ENCODE data around the gene LSM7. TPM values are rescaled to one million over a fixed set of nuclear protein-coding genes. Genes with fewer than 3 reads are reported as not detected.

Gene LSM7
- total and polyA plus RNA-seq, 2 experiments from 2014 or later, result 299 to 409 TPM

GRCh38 chr19:2317300-2317699, 11.1 kb downstream of the LSM7 start:
- Mint-ChIP-seq H3K9me3 (peaks cover 6% of the 10 kb centered on the region; the same call in 1 of the 3 replicates), H3K4me3 (no peak overlapping the region), H3K27me3 (ENCODE audit: insufficient read depth, low read depth, poor library complexity) (peaks cover 4% of the 10 kb centered on the region), H3K4me1 (no peaks in the 10 kb centered on the region; the same call in 2 of the 3 replicates), H3K36me3 (ENCODE audit: low read depth) (no peaks in the 10 kb centered on the region), H3K27ac (no peak overlapping the region)
- H3K4me2 ChIP-seq, result no peak overlapping the region
- no peaks in the 10 kb centered on the region for H3K4me1 ChIP-seq (ENCODE audit: insufficient read depth)
- H3F3A ChIP-seq (replicated peaks; ENCODE audit: low read depth), result no peaks in the 10 kb centered on the region
- DNase-seq (ENCODE audit: low spot score) (no peak), ATAC-seq (no peak)
- H3K27me3 ChIP-seq (ENCODE audit: insufficient read depth), result no peaks in the 10 kb centered on the region
- H3K27ac ChIP-seq (ENCODE audit: low read depth), result no peak overlapping the region
- no peak overlapping the region for H3K4me3 ChIP-seq
- no peaks in the 10 kb centered on the region for H3K36me3 ChIP-seq (ENCODE audit: insufficient read depth)
- H3K79me2 ChIP-seq (replicated peaks; ENCODE audit: insufficient read depth), result no peaks in the 10 kb centered on the region
- H3K9me2 ChIP-seq (ENCODE audit: insufficient read depth), result no peaks in the 10 kb centered on the region
- H2AFZ ChIP-seq, result no peak overlapping the region
- H4K20me1 ChIP-seq (replicated peaks; ENCODE audit: insufficient read depth), result no peaks in the 10 kb centered on the region
- TF ChIP-seq, protein P1, sequence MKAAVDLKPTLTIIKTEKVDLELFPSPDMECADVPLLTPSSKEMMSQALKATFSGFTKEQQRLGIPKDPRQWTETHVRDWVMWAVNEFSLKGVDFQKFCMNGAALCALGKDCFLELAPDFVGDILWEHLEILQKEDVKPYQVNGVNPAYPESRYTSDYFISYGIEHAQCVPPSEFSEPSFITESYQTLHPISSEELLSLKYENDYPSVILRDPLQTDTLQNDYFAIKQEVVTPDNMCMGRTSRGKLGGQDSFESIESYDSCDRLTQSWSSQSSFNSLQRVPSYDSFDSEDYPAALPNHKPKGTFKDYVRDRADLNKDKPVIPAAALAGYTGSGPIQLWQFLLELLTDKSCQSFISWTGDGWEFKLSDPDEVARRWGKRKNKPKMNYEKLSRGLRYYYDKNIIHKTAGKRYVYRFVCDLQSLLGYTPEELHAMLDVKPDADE (IDR thresholded peaks at IDR 0.05), result no peak
- no peak for TF ChIP-seq POLR2AphosphoS5 (IDR thresholded peaks at IDR 0.05; ENCODE audit: low read depth)
- no peak for TF ChIP-seq EZH2phosphoT487 (IDR thresholded peaks at IDR 0.05; ENCODE audit: unreplicated experiment)
- no peak for TF ChIP-seq EZH2 (IDR thresholded peaks at IDR 0.05; ENCODE audit: low read depth, unreplicated experiment)
- no peak for TF ChIP-seq STAT1 (IDR thresholded peaks at IDR 0.05; ENCODE audit: unreplicated experiment)
- no peak for TF ChIP-seq ZNF114 (CRISPR knock-in tag; IDR thresholded peaks at IDR 0.05)
- TF ChIP-seq, protein P2, sequence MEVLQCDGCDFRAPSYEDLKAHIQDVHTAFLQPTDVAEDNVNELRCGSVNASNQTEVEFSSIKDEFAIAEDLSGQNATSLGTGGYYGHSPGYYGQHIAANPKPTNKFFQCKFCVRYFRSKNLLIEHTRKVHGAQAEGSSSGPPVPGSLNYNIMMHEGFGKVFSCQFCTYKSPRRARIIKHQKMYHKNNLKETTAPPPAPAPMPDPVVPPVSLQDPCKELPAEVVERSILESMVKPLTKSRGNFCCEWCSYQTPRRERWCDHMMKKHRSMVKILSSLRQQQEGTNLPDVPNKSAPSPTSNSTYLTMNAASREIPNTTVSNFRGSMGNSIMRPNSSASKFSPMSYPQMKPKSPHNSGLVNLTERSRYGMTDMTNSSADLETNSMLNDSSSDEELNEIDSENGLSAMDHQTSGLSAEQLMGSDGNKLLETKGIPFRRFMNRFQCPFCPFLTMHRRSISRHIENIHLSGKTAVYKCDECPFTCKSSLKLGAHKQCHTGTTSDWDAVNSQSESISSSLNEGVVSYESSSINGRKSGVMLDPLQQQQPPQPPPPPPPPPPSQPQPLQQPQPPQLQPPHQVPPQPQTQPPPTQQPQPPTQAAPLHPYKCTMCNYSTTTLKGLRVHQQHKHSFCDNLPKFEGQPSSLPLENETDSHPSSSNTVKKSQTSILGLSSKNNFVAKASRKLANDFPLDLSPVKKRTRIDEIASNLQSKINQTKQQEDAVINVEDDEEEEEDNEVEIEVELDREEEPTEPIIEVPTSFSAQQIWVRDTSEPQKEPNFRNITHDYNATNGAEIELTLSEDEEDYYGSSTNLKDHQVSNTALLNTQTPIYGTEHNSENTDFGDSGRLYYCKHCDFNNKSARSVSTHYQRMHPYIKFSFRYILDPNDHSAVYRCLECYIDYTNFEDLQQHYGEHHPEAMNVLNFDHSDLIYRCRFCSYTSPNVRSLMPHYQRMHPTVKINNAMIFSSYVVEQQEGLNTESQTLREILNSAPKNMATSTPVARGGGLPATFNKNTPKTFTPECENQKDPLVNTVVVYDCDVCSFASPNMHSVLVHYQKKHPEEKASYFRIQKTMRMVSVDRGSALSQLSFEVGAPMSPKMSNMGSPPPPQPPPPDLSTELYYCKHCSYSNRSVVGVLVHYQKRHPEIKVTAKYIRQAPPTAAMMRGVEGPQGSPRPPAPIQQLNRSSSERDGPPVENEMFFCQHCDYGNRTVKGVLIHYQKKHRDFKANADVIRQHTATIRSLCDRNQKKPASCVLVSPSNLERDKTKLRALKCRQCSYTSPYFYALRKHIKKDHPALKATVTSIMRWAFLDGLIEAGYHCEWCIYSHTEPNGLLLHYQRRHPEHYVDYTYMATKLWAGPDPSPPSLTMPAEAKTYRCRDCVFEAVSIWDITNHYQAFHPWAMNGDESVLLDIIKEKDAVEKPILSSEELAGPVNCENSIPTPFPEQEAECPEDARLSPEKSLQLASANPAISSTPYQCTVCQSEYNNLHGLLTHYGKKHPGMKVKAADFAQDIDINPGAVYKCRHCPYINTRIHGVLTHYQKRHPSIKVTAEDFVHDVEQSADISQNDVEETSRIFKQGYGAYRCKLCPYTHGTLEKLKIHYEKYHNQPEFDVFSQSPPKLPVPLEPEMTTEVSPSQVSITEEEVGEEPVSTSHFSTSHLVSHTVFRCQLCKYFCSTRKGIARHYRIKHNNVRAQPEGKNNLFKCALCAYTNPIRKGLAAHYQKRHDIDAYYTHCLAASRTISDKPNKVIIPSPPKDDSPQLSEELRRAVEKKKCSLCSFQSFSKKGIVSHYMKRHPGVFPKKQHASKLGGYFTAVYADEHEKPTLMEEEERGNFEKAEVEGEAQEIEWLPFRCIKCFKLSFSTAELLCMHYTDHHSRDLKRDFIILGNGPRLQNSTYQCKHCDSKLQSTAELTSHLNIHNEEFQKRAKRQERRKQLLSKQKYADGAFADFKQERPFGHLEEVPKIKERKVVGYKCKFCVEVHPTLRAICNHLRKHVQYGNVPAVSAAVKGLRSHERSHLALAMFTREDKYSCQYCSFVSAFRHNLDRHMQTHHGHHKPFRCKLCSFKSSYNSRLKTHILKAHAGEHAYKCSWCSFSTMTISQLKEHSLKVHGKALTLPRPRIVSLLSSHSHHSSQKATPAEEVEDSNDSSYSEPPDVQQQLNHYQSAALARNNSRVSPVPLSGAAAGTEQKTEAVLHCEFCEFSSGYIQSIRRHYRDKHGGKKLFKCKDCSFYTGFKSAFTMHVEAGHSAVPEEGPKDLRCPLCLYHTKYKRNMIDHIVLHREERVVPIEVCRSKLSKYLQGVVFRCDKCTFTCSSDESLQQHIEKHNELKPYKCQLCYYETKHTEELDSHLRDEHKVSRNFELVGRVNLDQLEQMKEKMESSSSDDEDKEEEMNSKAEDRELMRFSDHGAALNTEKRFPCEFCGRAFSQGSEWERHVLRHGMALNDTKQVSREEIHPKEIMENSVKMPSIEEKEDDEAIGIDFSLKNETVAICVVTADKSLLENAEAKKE (CRISPR knock-in tag; IDR thresholded peaks at IDR 0.05), result no peak
- TF ChIP-seq, protein P3, sequence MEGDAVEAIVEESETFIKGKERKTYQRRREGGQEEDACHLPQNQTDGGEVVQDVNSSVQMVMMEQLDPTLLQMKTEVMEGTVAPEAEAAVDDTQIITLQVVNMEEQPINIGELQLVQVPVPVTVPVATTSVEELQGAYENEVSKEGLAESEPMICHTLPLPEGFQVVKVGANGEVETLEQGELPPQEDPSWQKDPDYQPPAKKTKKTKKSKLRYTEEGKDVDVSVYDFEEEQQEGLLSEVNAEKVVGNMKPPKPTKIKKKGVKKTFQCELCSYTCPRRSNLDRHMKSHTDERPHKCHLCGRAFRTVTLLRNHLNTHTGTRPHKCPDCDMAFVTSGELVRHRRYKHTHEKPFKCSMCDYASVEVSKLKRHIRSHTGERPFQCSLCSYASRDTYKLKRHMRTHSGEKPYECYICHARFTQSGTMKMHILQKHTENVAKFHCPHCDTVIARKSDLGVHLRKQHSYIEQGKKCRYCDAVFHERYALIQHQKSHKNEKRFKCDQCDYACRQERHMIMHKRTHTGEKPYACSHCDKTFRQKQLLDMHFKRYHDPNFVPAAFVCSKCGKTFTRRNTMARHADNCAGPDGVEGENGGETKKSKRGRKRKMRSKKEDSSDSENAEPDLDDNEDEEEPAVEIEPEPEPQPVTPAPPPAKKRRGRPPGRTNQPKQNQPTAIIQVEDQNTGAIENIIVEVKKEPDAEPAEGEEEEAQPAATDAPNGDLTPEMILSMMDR (conservative IDR thresholded peaks at IDR 0.05; ENCODE audit: low read depth in 2 of 2), result no peak
- no peak for TF ChIP-seq CREB1 (CRISPR knock-in tag; IDR thresholded peaks at IDR 0.05; ENCODE audit: low read depth)
- TF ChIP-seq NANOG (IDR thresholded peaks at IDR 0.05; ENCODE audit: borderline replicate concordance), result no peak
- TF ChIP-seq ZNF331 (CRISPR knock-in tag; IDR thresholded peaks at IDR 0.05; ENCODE audit: low read depth), result no peak
- TF ChIP-seq JUNB (IDR thresholded peaks at IDR 0.05; ENCODE audit: unreplicated experiment), result no peak
- TF ChIP-seq, protein P4, sequence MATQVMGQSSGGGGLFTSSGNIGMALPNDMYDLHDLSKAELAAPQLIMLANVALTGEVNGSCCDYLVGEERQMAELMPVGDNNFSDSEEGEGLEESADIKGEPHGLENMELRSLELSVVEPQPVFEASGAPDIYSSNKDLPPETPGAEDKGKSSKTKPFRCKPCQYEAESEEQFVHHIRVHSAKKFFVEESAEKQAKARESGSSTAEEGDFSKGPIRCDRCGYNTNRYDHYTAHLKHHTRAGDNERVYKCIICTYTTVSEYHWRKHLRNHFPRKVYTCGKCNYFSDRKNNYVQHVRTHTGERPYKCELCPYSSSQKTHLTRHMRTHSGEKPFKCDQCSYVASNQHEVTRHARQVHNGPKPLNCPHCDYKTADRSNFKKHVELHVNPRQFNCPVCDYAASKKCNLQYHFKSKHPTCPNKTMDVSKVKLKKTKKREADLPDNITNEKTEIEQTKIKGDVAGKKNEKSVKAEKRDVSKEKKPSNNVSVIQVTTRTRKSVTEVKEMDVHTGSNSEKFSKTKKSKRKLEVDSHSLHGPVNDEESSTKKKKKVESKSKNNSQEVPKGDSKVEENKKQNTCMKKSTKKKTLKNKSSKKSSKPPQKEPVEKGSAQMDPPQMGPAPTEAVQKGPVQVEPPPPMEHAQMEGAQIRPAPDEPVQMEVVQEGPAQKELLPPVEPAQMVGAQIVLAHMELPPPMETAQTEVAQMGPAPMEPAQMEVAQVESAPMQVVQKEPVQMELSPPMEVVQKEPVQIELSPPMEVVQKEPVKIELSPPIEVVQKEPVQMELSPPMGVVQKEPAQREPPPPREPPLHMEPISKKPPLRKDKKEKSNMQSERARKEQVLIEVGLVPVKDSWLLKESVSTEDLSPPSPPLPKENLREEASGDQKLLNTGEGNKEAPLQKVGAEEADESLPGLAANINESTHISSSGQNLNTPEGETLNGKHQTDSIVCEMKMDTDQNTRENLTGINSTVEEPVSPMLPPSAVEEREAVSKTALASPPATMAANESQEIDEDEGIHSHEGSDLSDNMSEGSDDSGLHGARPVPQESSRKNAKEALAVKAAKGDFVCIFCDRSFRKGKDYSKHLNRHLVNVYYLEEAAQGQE (IDR thresholded peaks at IDR 0.05; ENCODE audit: unreplicated experiment), result no peak

All from GM23338 (cell line).